ENCODE results near the gene MAD1L1. TPM values are rescaled to one million over a fixed set of nuclear protein-coding genes. Genes with fewer than 3 reads are reported as not detected.
A peak's percentile ranks its signal among the peaks of the same experiment; 100 is the strongest.

The MAD1L1 gene
- total and polyA plus RNA-seq, 2 of the 8 experiments (the other 6 are each of a cell fraction or from before 2014, with no cell fraction given), result 40.4 to 44.6 TPM

- Histone ChIP-seq H3K56ac (replicated peaks; ENCODE audit: insufficient read length, low read depth, low read length) (no peak overlapping the region), H2BK12ac (ENCODE audit: low read depth, low read length) (no peak overlapping the region), H2AK5ac (ENCODE audit: low read depth, low read length) (no peak overlapping the region), H2BK120ac (replicated peaks; ENCODE audit: low read depth, low read length) (no peak overlapping the region), H3K27me3 (replicated peaks in 1 of 4; ENCODE audit: control insufficient read depth in 3 of 4, extremely low read depth in 1 of 4, insufficient read depth in 3 of 4, low read length in 3 of 4) (no peaks in the 10 kb centered on the region), H2BK15ac (ENCODE audit: low read length) (no peak overlapping the region), H3K4me3 (ENCODE audit: extremely low read depth in 1 of 4, insufficient read depth in 2 of 4, low read depth in 3 of 4, low read length in 4 of 4) (no peak overlapping the region), H4K8ac (ENCODE audit: extremely low read depth, insufficient read depth, low read length) (no peak overlapping the region), H3K4me1 (replicated peaks in 1 of 4; ENCODE audit: control insufficient read depth in 3 of 4, insufficient read depth in 4 of 4, low read length in 3 of 4) (peaks cover 0 to 3% (median 0%) of the 10 kb centered on the region in 4 experiments; a peak in 1 of 7 replicates), H4K91ac (replicated peaks; ENCODE audit: insufficient read length, low read length) (no peak overlapping the region), H2BK20ac (ENCODE audit: low read length) (no peak overlapping the region), H2AFZ (ENCODE audit: low read length) (no peak overlapping the region), H3K23me2 (ENCODE audit: low read depth, low read length) (no peaks in the 10 kb centered on the region), H3K14ac (ENCODE audit: insufficient read length) (no peak overlapping the region), H3K4me2 (ENCODE audit: insufficient read depth in 1 of 2, low read depth in 2 of 2, low read length in 2 of 2) (no peak overlapping the region), H4K20me1 (replicated peaks in 1 of 2; ENCODE audit: control insufficient read depth in 1 of 2, insufficient read depth in 2 of 2, low read length in 2 of 2) (no peaks in the 10 kb centered on the region), H3K79me2 (ENCODE audit: control insufficient read depth in 1 of 2, insufficient read depth in 2 of 2, low read length in 2 of 2) (no peaks in the 10 kb centered on the region), H3K36me3 (ENCODE audit: control insufficient read depth in 2 of 4, insufficient read depth in 4 of 4, low read length in 3 of 4) (no peaks in the 10 kb centered on the region), H3K9me3 (ENCODE audit: insufficient read depth in 2 of 2, low read depth in 1 of 2, low read length in 1 of 2) (no peaks in the 10 kb centered on the region), H3K27ac (ENCODE audit: low read depth, low read length) (no peak overlapping the region), H3K4ac (replicated peaks; ENCODE audit: insufficient read length, low read depth, low read length) (no peak overlapping the region), H3K23ac (ENCODE audit: insufficient read length) (no peak overlapping the region), H4K5ac (ENCODE audit: insufficient read length, low read depth, low read length) (no peak overlapping the region), H3K18ac (ENCODE audit: extremely low read depth, low read length) (no peak overlapping the region), H3K79me1 (ENCODE audit: low read depth, low read length) (no peaks in the 10 kb centered on the region; the same call in 1 of the 2 replicates), H2BK5ac (ENCODE audit: low read depth, low read length) (no peak overlapping the region), H3K9ac (replicated peaks in 1 of 4; ENCODE audit: extremely low read depth in 1 of 4, low read depth in 3 of 4, low read length in 3 of 4) (no peak overlapping the region)
- POLR2A ChIA-PET (ENCODE audit: partially characterized antibody), result no interaction called here
- CTCF ChIA-PET (ENCODE audit: partially characterized antibody), result interaction anchor here (0.9 kb wide), 1 partner anchor 30 kb away, joined by 3 read pairs; no protein-coding TSS in a partner anchor
- TF ChIP-seq KDM1A (IDR thresholded peaks at IDR 0.05; ENCODE audit: borderline replicate concordance, low read length) (no peak), GABPA (IDR thresholded peaks at IDR 0.05; ENCODE audit: borderline replicate concordance, insufficient read depth, low read length) (no peak), SIRT6 (IDR thresholded peaks at IDR 0.05; ENCODE audit: low read length) (no peak), ATF3 (IDR thresholded peaks at IDR 0.05; ENCODE audit: insufficient read depth, low read depth, low read length) (no peak), CHD2 (IDR thresholded peaks at IDR 0.05; ENCODE audit: low read length) (no peak), CHD1 (IDR thresholded peaks at IDR 0.05; ENCODE audit: low read depth, low read length) (no peak), ASH2L (IDR thresholded peaks at IDR 0.05; ENCODE audit: low read length) (no peak), CBX5 (IDR thresholded peaks at IDR 0.05; ENCODE audit: low read depth, low read length) (no peak), TCF12 (IDR thresholded peaks at IDR 0.05; ENCODE audit: low read depth, low read length) (no peak), SRF (IDR thresholded peaks at IDR 0.05; ENCODE audit: low read depth, low read length) (no peak), TBP (IDR thresholded peaks at IDR 0.05; ENCODE audit: low read depth, low read length) (no peak), BCL11A (IDR thresholded peaks at IDR 0.05; ENCODE audit: low read depth in 2 of 2, low read length in 2 of 2) (no peak), SP1 (IDR thresholded peaks at IDR 0.05; ENCODE audit: low read depth, low read length) (no peak), SAP30 (IDR thresholded peaks at IDR 0.05; ENCODE audit: insufficient read depth, insufficient replicate concordance, low read length) (no peak)
- FAIRE-seq (no peak), DNase-seq (ENCODE audit: low read depth in 1 of 2, low spot score in 2 of 2) (peak in 1 of 2 experiments; percentile 39)
- WGBS, 2 experiments (ENCODE audit: extremely low coverage in 1 of 2, insufficient coverage in 1 of 2, insufficient read length in 1 of 2, insufficient replicate concordance in 2 of 2, low coverage in 1 of 2, low lambda C conversion rate in 2 of 2, missing lambda C conversion rate in 1 of 2), result 93% methylated on average over 15 of the region's 26 CpGs; no CpG with 5 or more reads in 1 of the 2 experiments
Measured at GRCh38 chr7:1819259-1819841, 413.4 kb downstream of the MAD1L1 start.
